ENCODE results near the gene SFMBT1. TPM values are rescaled to one million over a fixed set of nuclear protein-coding genes. Genes with fewer than 3 reads are reported as not detected.

The SFMBT1 gene
- total and polyA plus RNA-seq, 2 experiments from 2014 or later: 8.5 to 18.1 TPM

- Histone ChIP-seq H3K27me3 (no peaks in the 10 kb centered on the region), H4K20me1 (ENCODE audit: insufficient read depth, poor library complexity, severe bottlenecking) (no peaks in the 10 kb centered on the region), H3K4me3 (no peak overlapping the region), H3K36me3 (replicated peaks; ENCODE audit: insufficient read depth, low read depth) (peaks cover 4% of the 10 kb centered on the region), H3K4me1 (ENCODE audit: insufficient read depth) (peaks cover 14% of the 10 kb centered on the region), H3K79me2 (peaks cover 38% of the 10 kb centered on the region), H3K27ac (no peak overlapping the region), H3K9me3 (ENCODE audit: low read depth) (no peaks in the 10 kb centered on the region), H3K9me2 (replicated peaks; ENCODE audit: insufficient read depth) (no peaks in the 10 kb centered on the region), H3K4me2 (no peak overlapping the region), H2AFZ (no peak overlapping the region)
- TF ChIP-seq EZH2 (IDR thresholded peaks at IDR 0.05; ENCODE audit: borderline replicate concordance): no peak
- TF ChIP-seq EZH2phosphoT487 (IDR thresholded peaks at IDR 0.05; ENCODE audit: low read depth, severe bottlenecking, unreplicated experiment): no peak
- TF ChIP-seq CTCF (IDR thresholded peaks at IDR 0.05; ENCODE audit: poor library complexity): no peak
- no peak for DNase-seq (ENCODE audit: low spot score)
- 92% methylated on average over 4 of the region's 4 CpGs for WGBS (ENCODE audit: low lambda C conversion rate, missing lambda C conversion rate)
Measured at GRCh38 chr3:52887166-52887565, 158.7 kb downstream of the SFMBT1 start.

- Histone ChIP-seq H3K79me2 (peaks cover 38% of the 10 kb centered on the region), H3K4me3 (no peak overlapping the region), H3K4me1 (ENCODE audit: insufficient read depth) (peaks cover 7% of the 10 kb centered on the region), H3K27me3 (no peaks in the 10 kb centered on the region), H4K20me1 (ENCODE audit: insufficient read depth, poor library complexity, severe bottlenecking) (no peaks in the 10 kb centered on the region), H3K4me2 (no peak overlapping the region), H3K36me3 (replicated peaks; ENCODE audit: insufficient read depth, low read depth) (peaks cover 4% of the 10 kb centered on the region), H3K9me2 (replicated peaks; ENCODE audit: insufficient read depth) (no peaks in the 10 kb centered on the region), H2AFZ (no peak overlapping the region), H3K27ac (no peak overlapping the region), H3K9me3 (ENCODE audit: low read depth) (no peaks in the 10 kb centered on the region)
- WGBS (ENCODE audit: low lambda C conversion rate, missing lambda C conversion rate): 97% methylated on average over 5 of the region's 5 CpGs
- TF ChIP-seq CTCF (IDR thresholded peaks at IDR 0.05; ENCODE audit: poor library complexity) (no peak), EZH2 (IDR thresholded peaks at IDR 0.05; ENCODE audit: borderline replicate concordance) (no peak), EZH2phosphoT487 (IDR thresholded peaks at IDR 0.05; ENCODE audit: low read depth, severe bottlenecking, unreplicated experiment) (no peak)
- DNase-seq (ENCODE audit: low spot score): no peak
Measured at GRCh38 chr3:52886049-52886730, 159.7 kb downstream of the SFMBT1 start.

- H3K4me1 ChIP-seq (ENCODE audit: insufficient read depth): no peaks in the 10 kb centered on the region
- H2AFZ ChIP-seq: no peak overlapping the region
- no peaks in the 10 kb centered on the region for H3K9me3 ChIP-seq (ENCODE audit: low read depth)
- peaks cover 4% of the 10 kb centered on the region for H3K36me3 ChIP-seq (replicated peaks; ENCODE audit: insufficient read depth, low read depth)
- no peaks in the 10 kb centered on the region for H3K27me3 ChIP-seq
- H3K4me2 ChIP-seq: no peak overlapping the region
- no peaks in the 10 kb centered on the region for H3K9me2 ChIP-seq (replicated peaks; ENCODE audit: insufficient read depth)
- peaks cover 11% of the 10 kb centered on the region for H3K79me2 ChIP-seq
- 95% methylated on average over 4 of the region's 4 CpGs for WGBS (ENCODE audit: low lambda C conversion rate, missing lambda C conversion rate)
- DNase-seq (ENCODE audit: low spot score): no peak
- H3K27ac ChIP-seq: no peak overlapping the region
- TF ChIP-seq EZH2 (IDR thresholded peaks at IDR 0.05; ENCODE audit: borderline replicate concordance) (no peak), EZH2phosphoT487 (IDR thresholded peaks at IDR 0.05; ENCODE audit: low read depth, severe bottlenecking, unreplicated experiment) (no peak), CTCF (IDR thresholded peaks at IDR 0.05; ENCODE audit: poor library complexity) (no peak)
- no peaks in the 10 kb centered on the region for H4K20me1 ChIP-seq (ENCODE audit: insufficient read depth, poor library complexity, severe bottlenecking)
- no peak overlapping the region for H3K4me3 ChIP-seq
Measured at GRCh38 chr3:52882377-52882776, 163.5 kb downstream of the SFMBT1 start.

Data from hepatocyte (in vitro differentiated cells).